GM12878 (cell line): Measurements from ENCODE around the gene USH1C. TPM values are rescaled to one million over a fixed set of nuclear protein-coding genes. Genes with fewer than 3 reads are reported as not detected.

Experiments
- ATAC-seq: fragments of 200-7000 bp; cut with Tn5 transposase; 3 replicates; pipeline ENCODE4 v1.9.1; 2020; ENCODE audit warnings: mild to moderate bottlenecking, moderate library complexity
- BruUV-seq: library from RNA; stranded (reverse); fragments of 400-500 nt; replicated peaks from 2 replicates; lab custom pipeline; 2021; lab: Mats Ljungman, UMichigan
- CTCF ChIA-PET: fragments of 300-600 bp; sonication (Branson Sonifier 250); formaldehyde crosslinking; extraction: SDS; loops from one replicate; lab custom pipeline; 2021; ENCODE audit warnings: inconsistent platforms; lab: Yijun Ruan, JAX
- POLR2A ChIA-PET: fragments of 350-600 bp; formaldehyde crosslinking; extraction: SDS; loops from one replicate; lab custom pipeline; 2021; ENCODE audit warnings: inconsistent platforms; lab: Charles Lee
- RAD21 ChIA-PET: fragments of 300-600 bp; sonication (Branson Sonifier 250); formaldehyde crosslinking; loops from one replicate; lab custom pipeline; 2023; ENCODE audit warnings: antibody characterized with exemption; ENCODE audit not compliant: unreplicated experiment; lab: Charles Lee
- SMC1A ChIA-PET: fragments of 300-600 bp; sonication (Branson Sonifier 250); formaldehyde crosslinking; loops from one replicate; lab custom pipeline; 2023; ENCODE audit not compliant: unreplicated experiment, uncharacterized antibody; lab: Charles Lee
- DNase-seq: peaks from one replicate; pipeline ENCODE4 v3.0.0-alpha.2; 2011; ENCODE audit warnings: low read depth, low spot score
- FAIRE-seq: peaks from 3 replicates; lab custom pipeline; 2011; peaks lifted over from hg19 to GRCh38; lab: Jason Lieb, UNC
- H2AFZ ChIP-seq: 2 replicates; pipeline ENCODE4 v1.6.0; 2011; ENCODE audit warnings: low read depth, low read length, control low read depth; ENCODE audit not compliant: control insufficient read depth
- H3K27ac ChIP-seq: 2 replicates; pipeline ENCODE4 v1.5.1; 2011; ENCODE audit warnings: control low read depth; ENCODE audit not compliant: control insufficient read depth, insufficient read depth
- H3K27me3 ChIP-seq, 2 experiments: replicated peaks in 1 of 2; 2 replicates each; pipeline versions ENCODE4 v1.6.0 to v1.6.1; 2011; ENCODE audit warnings: low read length in 1 of 2; ENCODE audit not compliant: control insufficient read depth in 2 of 2, insufficient read depth in 2 of 2
- H3K36me3 ChIP-seq, 2 experiments: 2 replicates each; pipeline ENCODE4 v1.5.1; 2011; ENCODE audit warnings: low read length in 1 of 2; ENCODE audit not compliant: control insufficient read depth in 2 of 2, insufficient read depth in 2 of 2
- H3K4me1 ChIP-seq: 2 replicates; pipeline ENCODE4 v1.6.1; 2011; ENCODE audit warnings: mild to moderate bottlenecking, low read length, moderate library complexity, mixed read lengths; ENCODE audit not compliant: control insufficient read depth, insufficient read depth
- H3K4me2 ChIP-seq: 2 replicates; pipeline ENCODE4 v1.6.0; 2011; ENCODE audit warnings: control low read depth; ENCODE audit not compliant: control insufficient read depth, insufficient read depth
- H3K4me3 ChIP-seq: fragments of 200-600 bp; sonication (generic); 2 replicates; pipeline ENCODE4 v1.5.1; 2016
- H3K79me2 ChIP-seq: 2 replicates; pipeline ENCODE4 v1.6.0; 2011; ENCODE audit warnings: low read length; ENCODE audit not compliant: control insufficient read depth, insufficient read depth
- H3K9ac ChIP-seq: 2 replicates; pipeline ENCODE4 v1.8.0; 2011; ENCODE audit warnings: low read length, control low read depth, mixed read lengths; ENCODE audit not compliant: control insufficient read depth, insufficient read depth
- H3K9me3 ChIP-seq: replicated peaks from 3 replicates; pipeline ENCODE4 v1.5.1; 2011; ENCODE audit warnings: mild to moderate bottlenecking, low read length; ENCODE audit not compliant: control insufficient read depth, insufficient read depth
- H4K20me1 ChIP-seq: 2 replicates; pipeline ENCODE4 v1.6.0; 2011; ENCODE audit not compliant: control insufficient read depth, insufficient read depth
- FOXM1 ChIP-seq: IDR thresholded peaks from 2 replicates; pipeline ENCODE4 v1.6.1; 2012; ENCODE audit warnings: low read depth, mild to moderate bottlenecking, inconsistent platforms, low read length, moderate library complexity
- GATAD2B ChIP-seq: fragments of 450-650 bp; conservative IDR thresholded peaks from 2 replicates; pipeline ENCODE4 v1.6.1; 2017; ENCODE audit warnings: low read depth, mild to moderate bottlenecking, moderate library complexity
- MEF2A ChIP-seq: IDR thresholded peaks from 2 replicates; pipeline ENCODE4 v1.6.1; 2011; ENCODE audit warnings: low read depth, mild to moderate bottlenecking, low read length, moderate library complexity; ENCODE audit not compliant: insufficient read depth
- PML ChIP-seq: IDR thresholded peaks from 2 replicates; pipeline ENCODE4 v1.6.1; 2012; ENCODE audit warnings: low read length, inconsistent platforms
- SPI1 ChIP-seq: IDR thresholded peaks from 2 replicates; pipeline ENCODE4 v1.6.1; 2011; ENCODE audit warnings: low read depth, mild to moderate bottlenecking, low read length, moderate library complexity, borderline replicate concordance; ENCODE audit not compliant: insufficient read depth
- SUZ12 ChIP-seq: fragments of 200-600 bp; sonication (generic); IDR thresholded peaks from one replicate; pipeline ENCODE4 v1.6.1; 2018; ENCODE audit warnings: antibody characterized with exemption, mild to moderate bottlenecking; ENCODE audit not compliant: unreplicated experiment
- WGBS: methylation state at CpG from one replicate; pipeline ENCODE4 v1.1.6; 2016; ENCODE audit warnings: low lambda C conversion rate; ENCODE audit not compliant: insufficient replicate concordance, insufficient coverage; ENCODE audit errors: missing lambda C conversion rate; 5-methylcytosine and 5-hydroxymethylcytosine counted together
- in situ Hi-C: fragments of 300-500 bp; cut with MboI; formaldehyde crosslinking; loops from 9 replicates; pipeline ENCODE4 v1.14.3; 2018; ENCODE audit warnings: mixed read lengths
- intact Hi-C: fragments of 100-400 bp; cut with micrococcal nuclease; formaldehyde crosslinking; loops from one replicate; pipeline ENCODE4 v1.14.2; 2022; ENCODE audit not compliant: unreplicated experiment
- polyA plus RNA-seq, 11 experiments: library from polyadenylated mRNA; depleted of rRNA in 4 of 11; unstranded in 6 of 11; stranded (reverse) in 5 of 11; fragments of >200 nt; fragmentation: Nextera tagmentation in 4 of 11; fragmentation: Illumina TruSeq in 1 of 11; extraction: Ambion mirVana in 4 of 11; extraction: Trizol in 1 of 11; gene quantifications; 1 replicate in 1 of 11; 2 replicates in 10 of 11; pipeline versions ENCODE4 v1.2.1 to v1.2.3, GENCODE V29; 2011 to 2016; ENCODE audit warnings: inconsistent platforms in 2 of 11, missing spikeins in 2 of 11, low read depth in 1 of 11
- total RNA-seq, 4 experiments: library from RNA; depleted of rRNA in 3 of 4; stranded (reverse); fragments of >200 nt in 3 of 4; fragmentation: Illumina TruSeq in 1 of 4; extraction: Trizol in 1 of 4; gene quantifications; 2 replicates each; pipeline versions ENCODE4 v1.2.1 to v1.2.3, GENCODE V29; 2013 to 2021
- TF ChIP-seq, protein P1 (sequence below): fragments of 450-650 bp; formaldehyde crosslinking; IDR thresholded peaks from 2 replicates; pipeline ENCODE4 v1.4.0; 2022; ENCODE audit warnings: mild to moderate bottlenecking, moderate library complexity
- TF ChIP-seq, protein P2 (sequence below): IDR thresholded peaks from 2 replicates; pipeline ENCODE4 v1.6.1; 2011; ENCODE audit warnings: borderline replicate concordance, low read depth, mild to moderate bottlenecking, moderate library complexity, mixed read lengths, low read length; ENCODE audit not compliant: insufficient read depth; ENCODE audit errors: extremely low read length
- TF ChIP-seq, protein P3 (sequence below): IDR thresholded peaks from 2 replicates; pipeline ENCODE4 v1.6.1; 2011; ENCODE audit warnings: borderline replicate concordance, low read depth, mild to moderate bottlenecking, moderate library complexity, low read length; ENCODE audit not compliant: insufficient read depth, poor library complexity, severe bottlenecking
- TF ChIP-seq, protein P4 (sequence below): IDR thresholded peaks from 2 replicates; pipeline ENCODE4 v1.6.1; 2012; ENCODE audit warnings: mild to moderate bottlenecking, low read depth, low read length

The USH1C gene
- total and polyA plus RNA-seq, 10 of the 15 experiments (the other 5 are each of a cell fraction or from before 2014, with no cell fraction given) = not detected

DNA sequence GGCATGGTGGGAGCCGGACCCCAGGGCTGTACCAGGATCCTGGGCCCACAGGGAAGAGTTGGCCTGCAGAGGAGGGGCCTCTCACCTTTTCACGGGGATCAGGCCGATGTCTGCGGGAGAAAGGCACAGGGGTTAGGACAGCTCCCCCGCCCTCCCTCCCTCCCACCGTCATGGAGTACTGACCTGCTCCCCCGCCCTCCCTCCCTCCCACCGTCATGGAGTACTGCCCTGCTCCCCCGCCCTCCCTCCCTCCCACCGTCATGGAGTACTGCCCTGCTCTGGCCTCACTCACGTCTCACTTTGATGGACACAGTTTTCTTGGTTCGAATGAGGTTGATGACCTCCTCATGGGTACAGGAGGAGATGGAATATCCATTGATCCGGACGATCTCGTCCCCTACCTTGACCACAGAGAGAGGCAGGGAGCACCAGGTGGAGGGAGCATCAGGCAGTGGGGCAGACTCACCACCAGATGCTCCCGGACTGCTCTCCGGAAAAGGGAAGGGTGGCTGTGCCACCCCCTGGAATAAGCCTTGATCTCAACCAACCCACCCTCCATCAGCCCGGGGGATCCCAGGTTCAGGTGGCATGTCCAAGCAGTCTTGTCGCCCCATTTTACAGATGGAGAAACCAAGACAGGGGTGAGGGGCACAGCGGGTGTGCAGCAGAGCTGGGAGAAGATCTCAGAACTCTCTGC, 17.1 kb downstream of the USH1C start:
- ChIA-PET SMC1A (interaction anchor here (0.7 to 2.9 kb wide), 6 partner anchors 14 to 741 kb away, joined by 3 to 22 read pairs (median 6); no protein-coding TSS in a partner anchor), POLR2A (no interaction called here), CTCF (interaction anchor here (0.7 to 3.2 kb wide), 16 partner anchors 8 to 741 kb away, joined by 3 to 61 read pairs (median 6); partner anchors contain the start of gene KCNJ11), RAD21 (interaction anchor here (0.9 to 1.7 kb wide), 4 partner anchors 72 to 707 kb away, joined by 3 to 20 read pairs (median 9); no protein-coding TSS in a partner anchor)
- H2AFZ ChIP-seq = no peak overlapping the region
- DNase-seq (no peak), FAIRE-seq (no peak), ATAC-seq (no peak)
- intact Hi-C loops = no loop called here
- H3K27ac ChIP-seq = no peak overlapping the region
- in situ Hi-C loops = no loop called here
- H3K9ac ChIP-seq = no peak overlapping the region
- H3K4me2 ChIP-seq = no peak overlapping the region
- H3K4me3 ChIP-seq = no peak overlapping the region
- no peaks in the 10 kb centered on the region for H3K79me2 ChIP-seq
- BruUV-seq = no TSS peak
- peaks cover 4% of the 10 kb centered on the region; the same call in 1 of the 2 replicates for H4K20me1 ChIP-seq
- 50% methylated on average over 11 of the region's 20 CpGs for WGBS
- H3K36me3 ChIP-seq = no peaks in the 10 kb centered on the region
- no peaks in the 10 kb centered on the region for H3K4me1 ChIP-seq
- H3K9me3 ChIP-seq = no peaks in the 10 kb centered on the region
- H3K27me3 ChIP-seq = peaks cover 0 to 3% of the 10 kb centered on the region in 2 experiments; a peak in 1 of 4 replicates
- TF ChIP-seq, protein P1, sequence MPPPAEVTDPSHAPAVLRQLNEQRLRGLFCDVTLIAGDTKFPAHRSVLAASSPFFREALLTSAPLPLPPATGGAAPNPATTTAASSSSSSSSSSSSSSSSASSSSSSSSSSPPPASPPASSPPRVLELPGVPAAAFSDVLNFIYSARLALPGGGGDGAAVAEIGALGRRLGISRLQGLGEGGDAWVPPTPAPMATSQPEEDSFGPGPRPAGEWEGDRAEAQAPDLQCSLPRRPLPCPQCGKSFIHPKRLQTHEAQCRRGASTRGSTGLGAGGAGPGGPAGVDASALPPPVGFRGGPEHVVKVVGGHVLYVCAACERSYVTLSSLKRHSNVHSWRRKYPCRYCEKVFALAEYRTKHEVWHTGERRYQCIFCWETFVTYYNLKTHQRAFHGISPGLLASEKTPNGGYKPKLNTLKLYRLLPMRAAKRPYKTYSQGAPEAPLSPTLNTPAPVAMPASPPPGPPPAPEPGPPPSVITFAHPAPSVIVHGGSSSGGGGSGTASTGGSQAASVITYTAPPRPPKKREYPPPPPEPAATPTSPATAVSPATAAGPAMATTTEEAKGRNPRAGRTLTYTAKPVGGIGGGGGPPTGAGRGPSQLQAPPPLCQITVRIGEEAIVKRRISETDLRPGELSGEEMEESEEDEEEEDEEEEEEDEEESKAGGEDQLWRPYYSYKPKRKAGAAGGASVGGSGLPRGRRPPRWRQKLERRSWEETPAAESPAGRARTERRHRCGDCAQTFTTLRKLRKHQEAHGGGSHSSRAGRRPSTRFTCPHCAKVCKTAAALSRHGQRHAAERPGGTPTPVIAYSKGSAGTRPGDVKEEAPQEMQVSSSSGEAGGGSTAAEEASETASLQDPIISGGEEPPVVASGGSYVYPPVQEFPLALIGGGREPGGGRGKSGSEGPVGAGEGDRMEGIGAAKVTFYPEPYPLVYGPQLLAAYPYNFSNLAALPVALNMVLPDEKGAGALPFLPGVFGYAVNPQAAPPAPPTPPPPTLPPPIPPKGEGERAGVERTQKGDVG (CRISPR knock-in tag) = no peak
- TF ChIP-seq SPI1 = no peak
- TF ChIP-seq, protein P2, sequence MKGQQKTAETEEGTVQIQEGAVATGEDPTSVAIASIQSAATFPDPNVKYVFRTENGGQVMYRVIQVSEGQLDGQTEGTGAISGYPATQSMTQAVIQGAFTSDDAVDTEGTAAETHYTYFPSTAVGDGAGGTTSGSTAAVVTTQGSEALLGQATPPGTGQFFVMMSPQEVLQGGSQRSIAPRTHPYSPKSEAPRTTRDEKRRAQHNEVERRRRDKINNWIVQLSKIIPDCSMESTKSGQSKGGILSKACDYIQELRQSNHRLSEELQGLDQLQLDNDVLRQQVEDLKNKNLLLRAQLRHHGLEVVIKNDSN = no peak
- no peak for TF ChIP-seq FOXM1
- no peak for TF ChIP-seq GATAD2B
- TF ChIP-seq PML = no peak
- TF ChIP-seq, protein P3, sequence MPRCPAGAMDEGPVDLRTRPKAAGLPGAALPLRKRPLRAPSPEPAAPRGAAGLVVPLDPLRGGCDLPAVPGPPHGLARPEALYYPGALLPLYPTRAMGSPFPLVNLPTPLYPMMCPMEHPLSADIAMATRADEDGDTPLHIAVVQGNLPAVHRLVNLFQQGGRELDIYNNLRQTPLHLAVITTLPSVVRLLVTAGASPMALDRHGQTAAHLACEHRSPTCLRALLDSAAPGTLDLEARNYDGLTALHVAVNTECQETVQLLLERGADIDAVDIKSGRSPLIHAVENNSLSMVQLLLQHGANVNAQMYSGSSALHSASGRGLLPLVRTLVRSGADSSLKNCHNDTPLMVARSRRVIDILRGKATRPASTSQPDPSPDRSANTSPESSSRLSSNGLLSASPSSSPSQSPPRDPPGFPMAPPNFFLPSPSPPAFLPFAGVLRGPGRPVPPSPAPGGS = no peak
- no peak for TF ChIP-seq SUZ12
- TF ChIP-seq MEF2A = no peak
- TF ChIP-seq, protein P4, sequence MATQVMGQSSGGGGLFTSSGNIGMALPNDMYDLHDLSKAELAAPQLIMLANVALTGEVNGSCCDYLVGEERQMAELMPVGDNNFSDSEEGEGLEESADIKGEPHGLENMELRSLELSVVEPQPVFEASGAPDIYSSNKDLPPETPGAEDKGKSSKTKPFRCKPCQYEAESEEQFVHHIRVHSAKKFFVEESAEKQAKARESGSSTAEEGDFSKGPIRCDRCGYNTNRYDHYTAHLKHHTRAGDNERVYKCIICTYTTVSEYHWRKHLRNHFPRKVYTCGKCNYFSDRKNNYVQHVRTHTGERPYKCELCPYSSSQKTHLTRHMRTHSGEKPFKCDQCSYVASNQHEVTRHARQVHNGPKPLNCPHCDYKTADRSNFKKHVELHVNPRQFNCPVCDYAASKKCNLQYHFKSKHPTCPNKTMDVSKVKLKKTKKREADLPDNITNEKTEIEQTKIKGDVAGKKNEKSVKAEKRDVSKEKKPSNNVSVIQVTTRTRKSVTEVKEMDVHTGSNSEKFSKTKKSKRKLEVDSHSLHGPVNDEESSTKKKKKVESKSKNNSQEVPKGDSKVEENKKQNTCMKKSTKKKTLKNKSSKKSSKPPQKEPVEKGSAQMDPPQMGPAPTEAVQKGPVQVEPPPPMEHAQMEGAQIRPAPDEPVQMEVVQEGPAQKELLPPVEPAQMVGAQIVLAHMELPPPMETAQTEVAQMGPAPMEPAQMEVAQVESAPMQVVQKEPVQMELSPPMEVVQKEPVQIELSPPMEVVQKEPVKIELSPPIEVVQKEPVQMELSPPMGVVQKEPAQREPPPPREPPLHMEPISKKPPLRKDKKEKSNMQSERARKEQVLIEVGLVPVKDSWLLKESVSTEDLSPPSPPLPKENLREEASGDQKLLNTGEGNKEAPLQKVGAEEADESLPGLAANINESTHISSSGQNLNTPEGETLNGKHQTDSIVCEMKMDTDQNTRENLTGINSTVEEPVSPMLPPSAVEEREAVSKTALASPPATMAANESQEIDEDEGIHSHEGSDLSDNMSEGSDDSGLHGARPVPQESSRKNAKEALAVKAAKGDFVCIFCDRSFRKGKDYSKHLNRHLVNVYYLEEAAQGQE = no peak
